ENCODE results near the gene CDC42BPG. TPM values are rescaled to one million over a fixed set of nuclear protein-coding genes. Genes with fewer than 3 reads are reported as not detected.

CDC42BPG gene
- total and polyA plus RNA-seq, 9 of the 15 experiments (the other 6 are each of a cell fraction or from before 2014, with no cell fraction given), result 0.04 to 8.8 (median 2.1) TPM

DNA sequence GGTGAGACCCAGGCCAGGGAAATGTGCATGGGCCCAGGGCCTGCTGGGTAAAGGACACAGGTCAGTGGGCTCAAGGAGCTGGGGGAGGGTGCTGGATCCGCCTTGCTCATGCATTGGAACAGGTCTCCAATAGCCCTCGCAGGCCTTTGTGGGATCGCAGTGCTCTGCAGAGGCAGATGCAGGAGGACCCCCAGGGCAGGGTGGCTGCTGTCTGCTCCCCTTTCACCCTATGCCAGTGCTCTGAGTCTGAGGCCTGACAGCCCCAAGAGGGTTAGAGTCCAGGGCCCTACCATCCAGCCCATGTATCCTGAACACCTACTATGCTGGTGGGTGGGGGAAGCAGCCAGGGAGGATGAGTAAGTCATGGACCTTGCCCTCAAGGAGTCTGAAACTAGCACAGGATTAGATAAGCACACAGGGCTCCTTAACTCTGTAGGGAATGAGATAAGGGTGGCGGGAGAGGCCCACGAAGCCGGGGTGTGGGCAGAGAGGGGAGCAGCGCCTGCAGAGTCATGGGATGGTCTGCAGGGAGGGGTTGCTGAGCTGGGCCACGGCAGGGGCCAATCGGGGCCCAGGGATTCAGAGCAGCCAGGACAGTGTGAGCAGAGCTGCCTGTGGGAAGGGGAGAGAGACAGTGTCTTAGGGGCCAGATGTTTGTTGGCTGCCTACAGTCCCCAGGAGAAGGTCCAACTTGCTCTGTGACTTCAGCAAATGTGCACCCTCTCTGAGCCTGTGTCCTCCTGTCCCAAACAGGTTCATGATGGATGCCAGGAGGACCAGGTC lies 44.5 kb upstream of the CDC42BPG start (continued):
- TF ChIP-seq, protein P1, sequence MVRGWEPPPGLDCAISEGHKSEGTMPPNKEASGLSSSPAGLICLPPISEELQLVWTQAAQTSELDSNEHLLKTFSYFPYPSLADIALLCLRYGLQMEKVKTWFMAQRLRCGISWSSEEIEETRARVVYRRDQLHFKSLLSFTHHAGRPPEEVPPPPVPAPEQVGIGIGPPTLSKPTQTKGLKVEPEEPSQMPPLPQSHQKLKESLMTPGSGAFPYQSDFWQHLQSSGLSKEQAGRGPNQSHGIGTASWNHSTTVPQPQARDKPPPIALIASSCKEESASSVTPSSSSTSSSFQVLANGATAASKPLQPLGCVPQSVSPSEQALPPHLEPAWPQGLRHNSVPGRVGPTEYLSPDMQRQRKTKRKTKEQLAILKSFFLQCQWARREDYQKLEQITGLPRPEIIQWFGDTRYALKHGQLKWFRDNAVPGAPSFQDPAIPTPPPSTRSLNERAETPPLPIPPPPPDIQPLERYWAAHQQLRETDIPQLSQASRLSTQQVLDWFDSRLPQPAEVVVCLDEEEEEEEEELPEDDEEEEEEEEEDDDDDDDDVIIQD (CRISPR knock-in tag; IDR thresholded peaks at IDR 0.05), result no peak
- peak; percentile 51; the same call in 1 of the 2 replicates for TF ChIP-seq KHSRP (IDR thresholded peaks at IDR 0.05)
- no peak for TF ChIP-seq NFXL1 (CRISPR knock-in tag; IDR thresholded peaks at IDR 0.05)
- TF ChIP-seq PHB2 (IDR thresholded peaks at IDR 0.05; ENCODE audit: low read depth), result peak; percentile 90
- peak; percentile 26 for TF ChIP-seq SMARCB1 (IDR thresholded peaks at IDR 0.05; ENCODE audit: insufficient read length, low read depth)
- TF ChIP-seq ZNF311 (CRISPR knock-in tag; IDR thresholded peaks at IDR 0.05), result 0 out of 2 replicates have a peak, but pooled peaks have one; percentile 30
- peak; percentile 52; the same call in 1 of the 2 replicates for TF ChIP-seq ETV5 (CRISPR knock-in tag; IDR thresholded peaks at IDR 0.05; ENCODE audit: low read depth)
- TF ChIP-seq ZNF507 (tag; conservative IDR thresholded peaks at IDR 0.05), result no peak
- 0 out of 2 replicates have a peak, but pooled peaks have one; percentile 18 for TF ChIP-seq ZNF384 (IDR thresholded peaks at IDR 0.05; ENCODE audit: low read depth, low read length)
- peak; percentile 98 for TF ChIP-seq EP300 (IDR thresholded peaks at IDR 0.05; ENCODE audit: low read length)
- TF ChIP-seq, protein P2, sequence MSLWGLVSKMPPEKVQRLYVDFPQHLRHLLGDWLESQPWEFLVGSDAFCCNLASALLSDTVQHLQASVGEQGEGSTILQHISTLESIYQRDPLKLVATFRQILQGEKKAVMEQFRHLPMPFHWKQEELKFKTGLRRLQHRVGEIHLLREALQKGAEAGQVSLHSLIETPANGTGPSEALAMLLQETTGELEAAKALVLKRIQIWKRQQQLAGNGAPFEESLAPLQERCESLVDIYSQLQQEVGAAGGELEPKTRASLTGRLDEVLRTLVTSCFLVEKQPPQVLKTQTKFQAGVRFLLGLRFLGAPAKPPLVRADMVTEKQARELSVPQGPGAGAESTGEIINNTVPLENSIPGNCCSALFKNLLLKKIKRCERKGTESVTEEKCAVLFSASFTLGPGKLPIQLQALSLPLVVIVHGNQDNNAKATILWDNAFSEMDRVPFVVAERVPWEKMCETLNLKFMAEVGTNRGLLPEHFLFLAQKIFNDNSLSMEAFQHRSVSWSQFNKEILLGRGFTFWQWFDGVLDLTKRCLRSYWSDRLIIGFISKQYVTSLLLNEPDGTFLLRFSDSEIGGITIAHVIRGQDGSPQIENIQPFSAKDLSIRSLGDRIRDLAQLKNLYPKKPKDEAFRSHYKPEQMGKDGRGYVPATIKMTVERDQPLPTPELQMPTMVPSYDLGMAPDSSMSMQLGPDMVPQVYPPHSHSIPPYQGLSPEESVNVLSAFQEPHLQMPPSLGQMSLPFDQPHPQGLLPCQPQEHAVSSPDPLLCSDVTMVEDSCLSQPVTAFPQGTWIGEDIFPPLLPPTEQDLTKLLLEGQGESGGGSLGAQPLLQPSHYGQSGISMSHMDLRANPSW (CRISPR knock-in tag; IDR thresholded peaks at IDR 0.05), result no peak
- TF ChIP-seq SAFB2 (IDR thresholded peaks at IDR 0.05; ENCODE audit: borderline replicate concordance, low read depth, low read length, severe bottlenecking), result no peak
- TF ChIP-seq GTF3C2 (IDR thresholded peaks at IDR 0.05; ENCODE audit: borderline replicate concordance, extremely low read depth, insufficient read length), result no peak
- TF ChIP-seq BHLHE40 (IDR thresholded peaks at IDR 0.05; ENCODE audit: low read length), result peak; percentile 72

All from K562 (cell line).